Epithelial cell of esophagus (primary cell): ENCODE results near the gene SLC27A6.

Experiments used
- DNase-seq: peaks from one replicate; pipeline ENCODE4 v3.0.0; 2010; ENCODE audit warnings: low read depth
- H3K4me3 ChIP-seq: 2 replicates; pipeline ENCODE4 v1.5.1; 2011; ENCODE audit warnings: mild to moderate bottlenecking, low read length, control low read depth
- TF ChIP-seq, protein P1 (sequence below): IDR thresholded peaks from 2 replicates; pipeline ENCODE4 v1.5.1; 2011; ENCODE audit warnings: low read depth, mild to moderate bottlenecking, low read length, control low read depth, inconsistent platforms; ENCODE audit not compliant: insufficient read depth; ENCODE audit errors: missing control alignments

Gene SLC27A6

DNA sequence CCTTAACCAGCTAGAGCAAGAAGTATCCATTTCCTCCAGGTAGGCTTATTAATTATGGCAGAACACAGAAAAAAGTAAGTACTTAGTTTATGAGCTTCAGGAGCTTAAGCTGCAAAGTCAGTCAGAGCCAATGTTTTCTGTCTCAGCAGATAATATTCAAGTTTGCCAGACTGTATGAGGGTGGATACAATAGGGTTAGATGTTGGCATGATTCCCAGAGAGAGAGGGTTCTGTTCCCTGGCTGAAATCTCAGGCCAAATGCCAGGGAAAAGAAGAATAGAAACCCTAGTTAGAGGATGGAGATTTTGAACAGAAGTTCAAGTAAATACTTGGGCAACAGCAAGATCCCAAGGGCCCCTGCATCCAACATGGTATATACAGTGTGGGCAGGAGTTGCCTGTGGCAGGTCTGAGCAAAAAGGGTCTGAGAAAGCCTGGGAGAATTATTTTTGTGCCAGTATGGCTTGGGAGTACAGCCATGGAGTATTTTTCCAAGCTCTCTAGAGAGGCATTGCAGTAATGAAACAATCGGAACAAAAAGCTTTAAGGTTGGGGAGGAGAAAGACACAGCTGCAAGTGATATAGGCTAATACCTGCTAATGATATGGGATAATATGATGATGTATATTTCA, 98.3 kb downstream of the SLC27A6 start:
- H3K4me3 ChIP-seq: no peak overlapping the region
- no peak for DNase-seq
- TF ChIP-seq, protein P1, sequence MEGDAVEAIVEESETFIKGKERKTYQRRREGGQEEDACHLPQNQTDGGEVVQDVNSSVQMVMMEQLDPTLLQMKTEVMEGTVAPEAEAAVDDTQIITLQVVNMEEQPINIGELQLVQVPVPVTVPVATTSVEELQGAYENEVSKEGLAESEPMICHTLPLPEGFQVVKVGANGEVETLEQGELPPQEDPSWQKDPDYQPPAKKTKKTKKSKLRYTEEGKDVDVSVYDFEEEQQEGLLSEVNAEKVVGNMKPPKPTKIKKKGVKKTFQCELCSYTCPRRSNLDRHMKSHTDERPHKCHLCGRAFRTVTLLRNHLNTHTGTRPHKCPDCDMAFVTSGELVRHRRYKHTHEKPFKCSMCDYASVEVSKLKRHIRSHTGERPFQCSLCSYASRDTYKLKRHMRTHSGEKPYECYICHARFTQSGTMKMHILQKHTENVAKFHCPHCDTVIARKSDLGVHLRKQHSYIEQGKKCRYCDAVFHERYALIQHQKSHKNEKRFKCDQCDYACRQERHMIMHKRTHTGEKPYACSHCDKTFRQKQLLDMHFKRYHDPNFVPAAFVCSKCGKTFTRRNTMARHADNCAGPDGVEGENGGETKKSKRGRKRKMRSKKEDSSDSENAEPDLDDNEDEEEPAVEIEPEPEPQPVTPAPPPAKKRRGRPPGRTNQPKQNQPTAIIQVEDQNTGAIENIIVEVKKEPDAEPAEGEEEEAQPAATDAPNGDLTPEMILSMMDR: no peak

DNA sequence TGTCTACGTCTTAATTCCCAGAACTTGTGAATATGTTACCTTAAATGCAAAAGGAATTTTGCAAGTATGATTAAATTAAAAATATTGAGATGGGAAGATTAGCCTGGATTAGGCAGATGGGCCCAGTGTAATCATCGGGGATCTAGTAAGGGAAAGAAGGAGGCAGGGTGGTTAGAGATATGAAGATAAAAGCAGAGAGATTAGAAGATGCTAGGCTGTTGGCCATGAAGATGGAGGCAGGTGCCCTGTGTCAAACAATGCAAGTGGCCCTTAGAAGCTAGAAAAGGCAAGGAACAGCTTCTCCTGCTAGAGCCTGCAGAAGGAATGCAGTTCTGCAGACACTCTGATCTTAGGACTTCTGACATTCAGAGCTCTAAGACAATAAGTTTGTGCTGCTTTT, 100.4 kb downstream of the SLC27A6 start:
- TF ChIP-seq, protein P1: no peak
- DNase-seq: no peak
- no peak overlapping the region for H3K4me3 ChIP-seq

DNA sequence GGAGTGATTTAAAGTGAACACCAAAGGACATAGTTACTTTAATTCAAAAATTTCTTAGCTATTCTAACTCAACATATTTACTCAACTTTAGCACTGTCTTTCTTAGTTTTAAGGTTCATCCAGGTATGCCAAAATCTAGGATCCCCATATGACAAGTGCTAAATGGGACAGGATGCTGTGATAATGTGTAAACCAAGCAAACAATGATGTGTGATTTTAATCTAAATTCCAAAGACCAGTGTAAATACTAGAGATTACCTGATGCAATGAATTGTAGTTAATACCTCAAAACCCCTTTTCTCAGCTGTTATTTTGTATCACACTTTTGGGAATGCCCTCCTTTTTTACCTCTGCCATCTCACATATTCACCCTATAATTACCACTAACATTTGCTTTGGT, 102.5 kb downstream of the SLC27A6 start:
- TF ChIP-seq, protein P1: no peak
- no peak for DNase-seq

DNA sequence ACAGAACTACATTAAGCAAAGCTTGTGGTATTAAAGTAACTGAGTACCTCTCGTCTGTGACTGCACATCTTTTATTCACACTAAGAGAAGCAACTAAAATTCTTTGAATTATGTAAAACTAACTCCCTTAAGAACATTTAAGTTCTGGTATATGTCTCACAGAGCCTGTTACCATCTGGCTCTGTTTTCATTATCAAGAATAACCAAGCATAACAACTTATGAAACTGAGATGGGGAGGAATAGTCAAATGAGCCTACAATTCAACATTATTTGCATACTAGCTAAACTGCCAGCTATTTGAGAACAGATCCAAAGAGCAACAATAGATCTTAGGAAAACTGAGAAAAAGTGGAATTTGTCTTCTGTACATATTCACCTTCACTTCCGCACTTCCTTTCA, 104.0 kb downstream of the SLC27A6 start:
- DNase-seq: no peak

More for the DNA sequence above, 102.5 kb downstream of the SLC27A6 start:
- no peak overlapping the region for H3K4me3 ChIP-seq

DNA sequence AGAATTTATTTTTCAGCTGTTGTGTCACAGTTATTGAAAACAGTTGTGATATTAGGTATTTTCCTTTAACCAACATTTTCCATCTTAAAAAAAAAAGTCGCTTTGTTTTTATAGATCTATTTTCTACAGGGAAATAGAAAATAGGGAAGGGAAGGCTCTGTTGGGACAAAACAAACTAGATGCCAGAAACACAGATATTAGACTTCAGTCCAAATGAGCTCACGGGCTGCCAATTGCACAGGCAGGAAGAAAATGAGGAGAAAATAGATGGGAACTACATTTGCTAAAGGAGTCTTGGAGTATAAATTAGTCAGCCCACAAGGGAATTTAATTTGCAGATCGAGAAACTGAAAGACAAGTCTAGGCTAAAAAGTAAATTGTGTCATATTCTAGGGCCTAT, 107.8 kb downstream of the SLC27A6 start:
- TF ChIP-seq, protein P1: no peak
- no peak for DNase-seq
- H3K4me3 ChIP-seq: no peak overlapping the region

More for the DNA sequence above, 104.0 kb downstream of the SLC27A6 start:
- TF ChIP-seq, protein P1: no peak
- no peak overlapping the region for H3K4me3 ChIP-seq

DNA sequence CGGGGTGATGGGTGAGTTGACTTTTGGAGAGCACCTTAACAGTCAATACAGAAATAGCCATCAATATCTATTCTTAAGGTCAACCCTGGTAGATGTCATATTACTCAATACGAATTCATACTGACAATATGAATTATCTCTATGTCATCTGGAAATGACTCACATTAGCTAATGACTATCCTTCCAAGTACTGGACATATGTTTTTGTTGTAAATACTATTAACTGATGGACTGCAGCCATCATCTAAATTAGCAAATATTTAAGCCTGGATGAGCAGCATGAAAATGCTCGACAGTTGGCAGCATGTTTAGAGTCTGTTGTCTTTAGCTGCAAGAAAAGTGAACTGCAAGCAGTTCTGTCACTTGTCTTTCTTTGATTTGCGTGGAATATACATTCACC, 109.6 kb downstream of the SLC27A6 start:
- TF ChIP-seq, protein P1: no peak
- no peak overlapping the region for H3K4me3 ChIP-seq
- DNase-seq: no peak

DNA sequence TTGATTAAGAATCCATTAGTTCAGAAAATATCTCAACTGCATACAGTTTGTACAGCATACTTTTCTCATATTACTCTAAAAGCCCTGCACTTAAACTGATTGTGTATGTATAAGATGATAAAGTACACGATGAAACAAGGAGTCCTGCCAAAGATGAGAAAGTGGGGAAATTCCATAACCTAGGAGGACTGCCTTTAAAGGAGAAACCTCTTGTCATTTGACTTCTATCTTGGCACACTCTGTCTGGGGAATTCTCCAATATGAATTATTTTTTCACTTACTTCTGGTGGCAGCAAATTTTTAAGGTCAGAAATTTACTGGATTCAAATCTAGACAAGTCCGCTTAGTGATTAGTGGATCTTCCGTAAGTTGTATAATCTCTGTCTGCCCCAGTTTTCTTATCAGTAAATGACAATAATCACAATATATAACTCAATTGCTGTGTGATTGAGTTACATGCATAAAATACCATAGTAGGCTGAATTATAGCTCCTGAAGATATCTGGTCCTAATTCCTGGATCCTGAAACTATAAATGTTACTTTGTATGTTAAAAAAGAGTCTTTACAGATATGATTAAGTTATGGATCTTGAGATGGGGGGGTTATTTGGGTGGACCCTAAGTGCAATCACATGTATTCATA, 112.3 kb downstream of the SLC27A6 start:
- TF ChIP-seq, protein P1: no peak
- no peak for DNase-seq
- no peak overlapping the region for H3K4me3 ChIP-seq
